ENCODE data around the gene PUDP. TPM values are rescaled to one million over a fixed set of nuclear protein-coding genes. Genes with fewer than 3 reads are reported as not detected.
"Not testable (repeated sequence)": the region's sequence is repeated elsewhere in the genome, so short reads cannot be mapped to it uniquely, and the experiment has no call there.

Gene PUDP
- total RNA-seq, 1 donor from 2014 or later = 75.8 TPM

DNA sequence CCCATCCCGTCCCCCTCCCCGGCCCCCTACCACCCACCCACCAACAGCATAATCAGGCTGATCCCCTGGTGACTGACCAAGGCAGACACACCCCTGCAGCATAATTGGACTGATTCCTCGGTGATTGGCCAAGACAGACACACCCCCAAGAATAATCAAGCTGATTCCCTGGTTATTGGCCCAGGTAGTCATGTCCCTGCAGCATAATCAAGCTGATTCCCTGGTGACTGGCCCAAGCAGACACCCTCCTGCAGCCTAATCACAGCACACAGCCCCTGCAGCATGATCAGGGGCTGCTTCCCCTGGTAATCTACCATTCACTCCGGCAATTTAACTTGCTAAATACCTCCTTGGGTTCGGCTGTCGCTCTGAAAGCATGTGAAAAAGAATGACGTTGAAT lies 47.9 kb downstream of the PUDP start:
- TF ChIP-seq, protein P1, sequence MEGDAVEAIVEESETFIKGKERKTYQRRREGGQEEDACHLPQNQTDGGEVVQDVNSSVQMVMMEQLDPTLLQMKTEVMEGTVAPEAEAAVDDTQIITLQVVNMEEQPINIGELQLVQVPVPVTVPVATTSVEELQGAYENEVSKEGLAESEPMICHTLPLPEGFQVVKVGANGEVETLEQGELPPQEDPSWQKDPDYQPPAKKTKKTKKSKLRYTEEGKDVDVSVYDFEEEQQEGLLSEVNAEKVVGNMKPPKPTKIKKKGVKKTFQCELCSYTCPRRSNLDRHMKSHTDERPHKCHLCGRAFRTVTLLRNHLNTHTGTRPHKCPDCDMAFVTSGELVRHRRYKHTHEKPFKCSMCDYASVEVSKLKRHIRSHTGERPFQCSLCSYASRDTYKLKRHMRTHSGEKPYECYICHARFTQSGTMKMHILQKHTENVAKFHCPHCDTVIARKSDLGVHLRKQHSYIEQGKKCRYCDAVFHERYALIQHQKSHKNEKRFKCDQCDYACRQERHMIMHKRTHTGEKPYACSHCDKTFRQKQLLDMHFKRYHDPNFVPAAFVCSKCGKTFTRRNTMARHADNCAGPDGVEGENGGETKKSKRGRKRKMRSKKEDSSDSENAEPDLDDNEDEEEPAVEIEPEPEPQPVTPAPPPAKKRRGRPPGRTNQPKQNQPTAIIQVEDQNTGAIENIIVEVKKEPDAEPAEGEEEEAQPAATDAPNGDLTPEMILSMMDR (conservative IDR thresholded peaks at IDR 0.05) = no peak
- Mint-ChIP-seq H3K36me3 (ENCODE audit: low read depth) (peaks cover 45% of the 10 kb centered on the region), H3K27ac (ENCODE audit: unreplicated experiment) (no peak overlapping the region)

DNA sequence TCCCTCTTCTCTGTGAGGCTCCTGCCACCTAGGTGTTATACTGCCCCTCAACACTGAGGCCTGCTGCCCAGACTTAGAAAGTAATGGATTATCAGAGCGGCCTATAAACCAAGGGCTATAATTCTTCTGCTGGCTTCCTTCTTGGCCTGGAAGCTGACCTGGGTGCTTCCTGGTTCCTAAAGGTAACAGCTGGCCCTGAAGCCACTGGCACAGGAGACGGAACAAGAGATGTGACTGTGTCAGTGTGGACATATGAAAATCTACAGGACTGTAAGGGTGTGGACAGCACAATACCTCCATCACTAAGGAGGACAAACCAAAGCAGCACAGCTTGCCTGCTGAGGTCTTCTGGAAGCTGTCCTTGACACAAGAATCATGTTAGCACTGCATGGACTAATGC lies 52.3 kb downstream of the PUDP start:
- not testable (repeated sequence) for H3K27me3 Mint-ChIP-seq (ENCODE audit: low read depth); DNase-seq (ENCODE audit: low read depth, low spot score); H3K4me3 Mint-ChIP-seq; H3K9me3 Mint-ChIP-seq; H3K27ac Mint-ChIP-seq (ENCODE audit: unreplicated experiment); H3K4me1 Mint-ChIP-seq
- peaks cover 22% of the 10 kb centered on the region for H3K36me3 Mint-ChIP-seq (ENCODE audit: low read depth)

More for the DNA sequence above, 47.9 kb downstream of the PUDP start:
- DNase-seq (ENCODE audit: low read depth, low spot score) = no peak
- peaks cover 7% of the 10 kb centered on the region for H3K9me3 Mint-ChIP-seq
- no peak overlapping the region for H3K4me3 Mint-ChIP-seq
- H3K4me1 Mint-ChIP-seq = peaks cover 5% of the 10 kb centered on the region
- H3K27me3 Mint-ChIP-seq (ENCODE audit: low read depth) = no peaks in the 10 kb centered on the region

DNA sequence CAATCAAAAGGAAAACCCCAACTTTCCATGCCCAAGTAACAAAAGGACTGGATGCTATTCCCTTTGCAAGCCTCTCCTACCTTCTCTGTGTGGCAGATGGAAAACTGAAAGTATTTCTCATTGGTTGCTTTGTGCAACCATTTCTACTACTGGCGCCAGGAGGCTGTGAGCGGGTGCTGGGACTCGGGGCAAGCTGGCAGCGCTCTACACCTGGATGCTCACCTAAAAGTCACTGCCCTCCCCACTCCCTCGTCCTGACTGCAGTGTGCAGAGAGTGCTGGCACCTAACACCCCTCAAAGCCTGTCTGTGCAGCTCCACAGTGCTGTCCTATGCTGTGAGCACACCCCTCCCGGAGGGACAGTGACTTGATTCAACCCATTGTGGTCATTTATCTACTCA lies 54.6 kb downstream of the PUDP start:
- Mint-ChIP-seq H3K4me1 (peaks cover 13% of the 10 kb centered on the region), H3K9me3 (no peaks in the 10 kb centered on the region), H3K4me3 (no peak overlapping the region), H3K27me3 (ENCODE audit: low read depth) (no peaks in the 10 kb centered on the region), H3K27ac (ENCODE audit: unreplicated experiment) (no peak overlapping the region), H3K36me3 (ENCODE audit: low read depth) (peaks cover 19% of the 10 kb centered on the region)
- TF ChIP-seq, protein P1 (conservative IDR thresholded peaks at IDR 0.05) = no peak
- DNase-seq (ENCODE audit: low read depth, low spot score) = no peak

DNA sequence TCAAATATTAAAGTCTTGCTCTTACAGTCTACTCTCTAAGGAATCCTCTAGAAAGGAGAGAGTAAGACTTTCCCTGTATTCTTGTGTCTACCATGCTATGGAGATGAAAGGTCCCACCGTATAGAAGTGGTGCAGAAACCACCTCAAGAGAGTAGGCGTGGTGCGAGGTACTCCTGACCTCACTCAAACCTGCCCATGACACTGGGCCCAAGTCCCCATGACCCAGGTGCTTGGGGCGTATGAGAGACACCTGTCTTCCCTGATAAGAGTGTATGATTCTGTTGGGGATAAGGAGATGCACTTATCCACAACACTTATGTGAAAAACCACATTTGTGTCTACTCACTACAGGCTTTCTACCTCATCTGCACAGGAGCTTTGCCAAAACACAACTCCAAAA lies 55.4 kb downstream of the PUDP start:
- peaks cover 18% of the 10 kb centered on the region for H3K36me3 Mint-ChIP-seq (ENCODE audit: low read depth)
- DNase-seq (ENCODE audit: low read depth, low spot score) = no peak

DNA sequence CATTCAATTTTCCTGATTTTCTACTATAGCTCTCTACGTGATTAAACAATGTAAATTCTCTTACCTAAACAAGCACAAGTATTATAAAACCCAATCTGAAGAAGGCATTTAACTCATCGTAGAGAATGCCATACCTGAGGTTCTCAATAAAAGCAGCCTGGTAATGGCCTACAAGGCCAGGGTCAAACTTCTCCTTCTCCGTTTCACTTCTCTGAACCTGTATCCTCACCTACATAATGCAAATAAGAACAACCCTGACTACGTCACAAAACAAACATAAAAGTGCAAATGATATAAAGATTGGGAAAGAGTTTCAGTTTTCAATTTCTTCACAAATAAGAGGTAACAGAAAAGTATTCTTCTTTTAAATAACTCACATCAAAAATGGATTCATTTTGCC lies 56.0 kb downstream of the PUDP start:
- H3K4me3 Mint-ChIP-seq = no peak overlapping the region
- no peak overlapping the region for H3K27ac Mint-ChIP-seq (ENCODE audit: unreplicated experiment)
- no peaks in the 10 kb centered on the region for H3K27me3 Mint-ChIP-seq (ENCODE audit: low read depth)
- H3K4me1 Mint-ChIP-seq = peaks cover 16% of the 10 kb centered on the region
- H3K36me3 Mint-ChIP-seq (ENCODE audit: low read depth) = peaks cover 11% of the 10 kb centered on the region
- no peaks in the 10 kb centered on the region for H3K9me3 Mint-ChIP-seq
- TF ChIP-seq, protein P1 (conservative IDR thresholded peaks at IDR 0.05) = no peak
- DNase-seq (ENCODE audit: low read depth, low spot score) = no peak

More for the DNA sequence above, 55.4 kb downstream of the PUDP start:
- peaks cover 13% of the 10 kb centered on the region for H3K4me1 Mint-ChIP-seq
- H3K9me3 Mint-ChIP-seq = no peaks in the 10 kb centered on the region
- no peak overlapping the region for H3K4me3 Mint-ChIP-seq
- no peaks in the 10 kb centered on the region for H3K27me3 Mint-ChIP-seq (ENCODE audit: low read depth)
- H3K27ac Mint-ChIP-seq (ENCODE audit: unreplicated experiment) = no peak overlapping the region
- TF ChIP-seq, protein P1 (conservative IDR thresholded peaks at IDR 0.05) = no peak

DNA sequence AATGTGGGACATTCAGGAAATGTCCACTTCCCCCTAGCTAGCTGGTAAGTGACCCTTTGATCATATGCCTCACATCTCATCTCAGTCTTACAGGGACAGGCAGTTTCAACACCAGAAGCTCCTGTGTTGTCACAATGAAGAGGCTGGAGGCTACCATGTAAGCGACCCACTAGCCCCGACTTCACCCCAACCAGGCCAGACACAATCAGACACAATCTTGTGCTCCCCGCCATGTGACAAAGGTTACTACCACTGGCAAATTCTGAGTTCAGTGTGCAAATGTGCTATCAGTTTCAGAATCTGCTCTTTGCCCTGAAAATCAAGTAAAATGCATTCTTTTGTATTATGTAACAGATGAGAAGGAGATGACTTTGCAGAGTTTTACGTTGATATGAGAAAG lies 57.3 kb downstream of the PUDP start:
- H3K36me3 Mint-ChIP-seq (ENCODE audit: low read depth) = peaks cover 4% of the 10 kb centered on the region
- H3K27ac Mint-ChIP-seq (ENCODE audit: unreplicated experiment) = no peak overlapping the region
- H3K4me1 Mint-ChIP-seq = peaks cover 22% of the 10 kb centered on the region
- no peak for DNase-seq (ENCODE audit: low read depth, low spot score)
- no peaks in the 10 kb centered on the region for H3K27me3 Mint-ChIP-seq (ENCODE audit: low read depth)
- H3K9me3 Mint-ChIP-seq = no peaks in the 10 kb centered on the region
- TF ChIP-seq, protein P1 (conservative IDR thresholded peaks at IDR 0.05) = no peak
- H3K4me3 Mint-ChIP-seq = no peak overlapping the region
